Mucosa of rectum (tissue), 2 donors: ENCODE data around the gene PITPNM1.
"Not testable (repeated sequence)": the region's sequence is repeated elsewhere in the genome, so short reads cannot be mapped to it uniquely, and the experiment has no call there.

Source experiments
- H3K27ac ChIP-seq, 2 donors: one replicate each; pipeline ENCODE4 v1.7.0; 2013; ENCODE audit warnings: inconsistent platforms in 2 of 2, low read depth in 2 of 2, low read length in 2 of 2
- H3K27me3 ChIP-seq, 2 donors: one replicate each; pipeline ENCODE4 v1.7.0; 2013; ENCODE audit warnings: low read length in 2 of 2; ENCODE audit not compliant: control insufficient read depth in 2 of 2, insufficient read depth in 2 of 2
- H3K36me3 ChIP-seq, 2 donors: one replicate each; pipeline ENCODE4 v1.7.0; 2013; ENCODE audit warnings: low read length in 2 of 2; ENCODE audit not compliant: control insufficient read depth in 2 of 2, insufficient read depth in 2 of 2
- H3K4me1 ChIP-seq, 2 donors: one replicate each; pipeline ENCODE4 v1.7.0; 2013; ENCODE audit warnings: low read length in 2 of 2, mild to moderate bottlenecking in 1 of 2; ENCODE audit not compliant: control insufficient read depth in 2 of 2, insufficient read depth in 2 of 2
- H3K4me3 ChIP-seq, 2 donors: one replicate each; pipeline ENCODE4 v1.7.0; 2013; ENCODE audit warnings: low read length in 2 of 2
- H3K9ac ChIP-seq, 2 donors: one replicate each; pipeline ENCODE4 v1.7.0; 2013; ENCODE audit warnings: low read length in 2 of 2, low read depth in 1 of 2, mild to moderate bottlenecking in 1 of 2
- H3K9me3 ChIP-seq, 2 donors: one replicate each; pipeline ENCODE4 v1.7.0; 2013; ENCODE audit warnings: low read length in 2 of 2; ENCODE audit not compliant: control insufficient read depth in 2 of 2
- donor health status: healthy.
- donor health status: Normal muscosa, but diverticular disease.

PITPNM1 gene

GRCh38 chr11:67476692-67477091 is 28.5 kb downstream of the PITPNM1 start:
- H3K4me1 ChIP-seq, H3K27ac ChIP-seq, H3K27me3 ChIP-seq, H3K36me3 ChIP-seq, H3K4me3 ChIP-seq, H3K9ac ChIP-seq, H3K9me3 ChIP-seq: not testable (repeated sequence)

GRCh38 chr11:67472882-67473281 is 32.3 kb downstream of the PITPNM1 start:
- Histone ChIP-seq H3K9ac (no peak overlapping the region), H3K4me3 (no peak overlapping the region), H3K9me3 (no peaks in the 10 kb centered on the region), H3K4me1 (peaks cover 6 to 8% of the 10 kb centered on the region in 2 donors), H3K27ac (no peak overlapping the region), H3K27me3 (no peaks in the 10 kb centered on the region), H3K36me3 (no peaks in the 10 kb centered on the region)

GRCh38 chr11:67470337-67471002 is 34.7 kb downstream of the PITPNM1 start:
- Histone ChIP-seq H3K36me3 (no peaks in the 10 kb centered on the region), H3K4me1 (peaks cover 10 to 15% of the 10 kb centered on the region in 2 donors), H3K27ac (no peak overlapping the region), H3K27me3 (no peaks in the 10 kb centered on the region), H3K9ac (no peak overlapping the region), H3K9me3 (no peaks in the 10 kb centered on the region), H3K4me3 (no peak overlapping the region)

GRCh38 chr11:67469508-67469811 is 35.7 kb downstream of the PITPNM1 start:
- Histone ChIP-seq H3K27me3 (no peaks in the 10 kb centered on the region), H3K36me3 (no peaks in the 10 kb centered on the region), H3K9me3 (no peaks in the 10 kb centered on the region), H3K4me1 (peaks cover 15 to 19% of the 10 kb centered on the region in 2 donors), H3K27ac (peak overlapping the region; percentile 72 to 82), H3K4me3 (peak overlapping the region; percentile 76 to 86), H3K9ac (peak overlapping the region; percentile 80 to 97)

- Histone ChIP-seq H3K27me3 (no peaks in the 10 kb centered on the region), H3K27ac (peak within 1 kb of the TSS; percentile 79 to 88), H3K9me3 (no peaks in the 10 kb centered on the region), H3K9ac (peak within 1 kb of the TSS; percentile 85 to 97), H3K4me1 (peaks cover 20 to 25% of the 10 kb centered on the region in 2 donors), H3K36me3 (no peaks in the 10 kb centered on the region), H3K4me3 (peak within 1 kb of the TSS; percentile 76 to 86)
These were observed 36.2 kb downstream of the PITPNM1 start, which contains the start of gene TMEM134 for GRCh38 chr11:67468759-67469507. TMEM134 (minus strand) TSS chr11:67469251; CDS start chr11:67469192, 59 bp downstream.

GRCh38 chr11:67468456-67468758 is 36.8 kb downstream of the PITPNM1 start:
- Histone ChIP-seq H3K9ac (peak overlapping the region; percentile 85 to 86), H3K27me3 (no peaks in the 10 kb centered on the region), H3K27ac (peak overlapping the region; percentile 79 to 88), H3K4me3 (peak overlapping the region; percentile 76 to 79), H3K9me3 (no peaks in the 10 kb centered on the region), H3K4me1 (peaks cover 24 to 27% of the 10 kb centered on the region in 2 donors), H3K36me3 (no peaks in the 10 kb centered on the region)

- Histone ChIP-seq H3K27me3 (no peaks in the 10 kb centered on the region), H3K4me3 (peak overlapping the region; percentile 76 to 79), H3K27ac (peak overlapping the region; percentile 79 to 88), H3K4me1 (peaks cover 24 to 27% of the 10 kb centered on the region in 2 donors), H3K36me3 (no peaks in the 10 kb centered on the region), H3K9ac (peak overlapping the region; percentile 85 to 86), H3K9me3 (no peaks in the 10 kb centered on the region)
These were observed 37.1 kb downstream of the PITPNM1 start for GRCh38 chr11:67468056-67468455.

GRCh38 chr11:67466962-67467771 is 38.0 kb downstream of the PITPNM1 start:
- no peaks in the 10 kb centered on the region for H3K27me3 ChIP-seq
- no peaks in the 10 kb centered on the region for H3K9me3 ChIP-seq
- peaks cover 24 to 27% of the 10 kb centered on the region in 2 donors for H3K4me1 ChIP-seq
- H3K9ac ChIP-seq: peak overlapping the region in 1 of 2 donors; percentile 24
- no peak overlapping the region for H3K4me3 ChIP-seq
- H3K36me3 ChIP-seq: no peaks in the 10 kb centered on the region
- H3K27ac ChIP-seq: no peak overlapping the region

GRCh38 chr11:67466367-67466766 is 38.8 kb downstream of the PITPNM1 start:
- Histone ChIP-seq H3K27me3 (no peaks in the 10 kb centered on the region), H3K9me3 (no peaks in the 10 kb centered on the region), H3K9ac (no peak overlapping the region), H3K4me1 (peaks cover 24 to 27% of the 10 kb centered on the region in 2 donors), H3K27ac (no peak overlapping the region), H3K36me3 (no peaks in the 10 kb centered on the region), H3K4me3 (no peak overlapping the region)

GRCh38 chr11:67465530-67465929 is 39.6 kb downstream of the PITPNM1 start:
- not testable (repeated sequence) for H3K9me3 ChIP-seq, H3K36me3 ChIP-seq, H3K27me3 ChIP-seq
- H3K9ac ChIP-seq: peak overlapping the region in 1 of 2 donors; percentile 94
- H3K4me3 ChIP-seq: peak overlapping the region; percentile 81
- peak overlapping the region; percentile 97 for H3K27ac ChIP-seq
- H3K4me1 ChIP-seq: peaks cover 24 to 27% of the 10 kb centered on the region in 2 donors
